HUES64 (cell line): ENCODE data around the gene KRTAP12-2.
"Not testable (repeated sequence)": the region's sequence is repeated elsewhere in the genome, so short reads cannot be mapped to it uniquely, and the experiment has no call there.

Source experiments
- H3K27ac ChIP-seq: 2 replicates; pipeline ENCODE4 v1.7.0; 2013; ENCODE audit warnings: low read depth, low read length, inconsistent platforms
- H3K27me3 ChIP-seq: 2 replicates; pipeline ENCODE4 v1.6.1; 2013; ENCODE audit warnings: mild to moderate bottlenecking, low read length; ENCODE audit not compliant: insufficient read depth
- H3K36me3 ChIP-seq: 2 replicates; pipeline ENCODE4 v1.6.1; 2013; ENCODE audit warnings: mild to moderate bottlenecking, low read length; ENCODE audit not compliant: insufficient read depth
- H3K4me1 ChIP-seq: 2 replicates; pipeline ENCODE4 v1.6.1; 2013; ENCODE audit warnings: mild to moderate bottlenecking, low read length, moderate library complexity; ENCODE audit not compliant: insufficient read depth
- H3K4me3 ChIP-seq: 2 replicates; pipeline ENCODE4 v1.5.1; 2013; ENCODE audit warnings: mild to moderate bottlenecking, low read length, moderate library complexity
- H3K9ac ChIP-seq: 2 replicates; pipeline ENCODE4 v1.6.1; 2013; ENCODE audit warnings: mild to moderate bottlenecking, low read depth, low read length
- H3K9me3 ChIP-seq: 2 replicates; pipeline ENCODE4 v1.6.1; 2013; ENCODE audit warnings: low read depth, low read length; ENCODE audit not compliant: insufficient read depth
- WGBS: fragments of 150-250, 120-280 bp; methylation state at CpG from one replicate; pipeline ENCODE4 v1.1.7; 2013; ENCODE audit warnings: missing lambda C conversion rate; 5-methylcytosine and 5-hydroxymethylcytosine counted together

KRTAP12-2 gene

GRCh38 chr21:44654576-44655175 is 12.1 kb downstream of the KRTAP12-2 start, which contains the start of gene KRTAP12-4:
Gene KRTAP12-4, minus strand, starts transcription at chr21:44654659. Its CDS starts 45 bp downstream, at chr21:44654614.
- 92% methylated on average over 9 of the region's 9 CpGs for WGBS
- Histone ChIP-seq H3K9me3 (no peaks in the 10 kb centered on the region), H3K4me3 (no peak within 1 kb of the TSS), H3K27me3 (no peaks in the 10 kb centered on the region), H3K9ac (no peak within 1 kb of the TSS), H3K27ac (no peak within 1 kb of the TSS), H3K4me1 (peaks cover 13% of the 10 kb centered on the region), H3K36me3 (no peaks in the 10 kb centered on the region)

DNA sequence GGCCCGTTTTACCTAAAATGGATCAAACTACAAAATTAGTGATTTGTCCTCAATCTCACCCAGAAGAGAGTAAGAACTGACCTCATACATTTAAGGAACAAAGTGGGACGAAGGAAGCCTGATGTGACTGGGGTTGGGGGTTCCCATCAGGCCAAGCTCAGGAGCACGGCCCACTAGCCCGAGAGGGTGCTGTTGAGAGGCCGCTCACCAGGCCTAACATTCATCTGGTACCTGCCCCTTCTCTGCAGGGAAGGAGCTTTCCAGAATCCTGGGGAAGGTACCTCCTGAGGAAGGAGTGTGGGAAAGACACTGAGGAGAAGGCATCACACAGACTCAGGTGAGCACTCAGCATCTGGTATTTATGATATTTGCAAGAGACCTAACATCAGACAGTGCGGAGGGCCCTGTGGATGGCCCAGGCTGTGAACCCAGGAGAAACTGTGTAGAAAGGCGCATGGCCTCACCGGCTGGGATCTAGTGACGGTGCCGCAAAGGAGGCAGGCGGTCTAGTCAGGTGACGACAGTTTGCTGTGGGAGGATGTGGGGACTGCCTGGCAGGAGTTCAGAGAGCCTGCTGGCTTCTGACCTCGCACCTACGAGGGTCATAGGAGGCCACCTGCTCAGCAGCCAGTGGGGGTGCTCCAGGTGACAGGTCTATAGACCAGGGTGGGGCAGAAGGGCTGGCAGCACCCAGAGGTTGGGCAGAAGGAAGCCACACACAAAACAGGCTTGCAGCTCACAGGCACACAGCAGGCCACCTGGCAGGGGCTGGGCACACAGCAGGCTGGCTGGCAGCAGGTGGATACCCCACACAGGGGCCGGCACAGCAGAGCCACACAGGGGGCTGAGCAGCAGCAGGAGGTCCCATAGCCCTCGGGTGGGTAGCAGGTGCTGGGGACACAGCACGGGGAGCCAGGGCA is 12.8 kb downstream of the KRTAP12-2 start:
- H3K4me3 ChIP-seq, result no peak overlapping the region
- 89% methylated on average over 17 of the region's 17 CpGs for WGBS
- no peaks in the 10 kb centered on the region for H3K27me3 ChIP-seq

GRCh38 chr21:44653123-44653522 is 13.6 kb downstream of the KRTAP12-2 start:
- WGBS, result 83% methylated on average over 14 of the region's 14 CpGs
- no peaks in the 10 kb centered on the region for H3K4me1 ChIP-seq
- no peaks in the 10 kb centered on the region for H3K36me3 ChIP-seq
- H3K9me3 ChIP-seq, result no peaks in the 10 kb centered on the region
- no peak overlapping the region for H3K4me3 ChIP-seq
- H3K27ac ChIP-seq, result no peak overlapping the region
- no peak overlapping the region for H3K9ac ChIP-seq
- no peaks in the 10 kb centered on the region for H3K27me3 ChIP-seq

More for the DNA sequence above, 12.8 kb downstream of the KRTAP12-2 start:
- no peaks in the 10 kb centered on the region for H3K9me3 ChIP-seq
- no peaks in the 10 kb centered on the region for H3K36me3 ChIP-seq
- no peak overlapping the region for H3K27ac ChIP-seq
- H3K9ac ChIP-seq, result no peak overlapping the region
- H3K4me1 ChIP-seq, result peaks cover 5% of the 10 kb centered on the region; the same call in 1 of the 2 replicates

GRCh38 chr21:44650973-44651675 is 15.6 kb downstream of the KRTAP12-2 start:
- no peaks in the 10 kb centered on the region for H3K9me3 ChIP-seq
- H3K36me3 ChIP-seq, result no peaks in the 10 kb centered on the region
- WGBS, result 95% methylated on average over 12 of the region's 12 CpGs
- no peaks in the 10 kb centered on the region for H3K4me1 ChIP-seq
- H3K27me3 ChIP-seq, result no peaks in the 10 kb centered on the region
- H3K9ac ChIP-seq, result no peak overlapping the region
- H3K27ac ChIP-seq, result no peak overlapping the region
- no peak overlapping the region for H3K4me3 ChIP-seq

- no peaks in the 10 kb centered on the region for H3K9me3 ChIP-seq
- no peaks in the 10 kb centered on the region for H3K27me3 ChIP-seq
- no peak overlapping the region for H3K27ac ChIP-seq
- H3K4me3 ChIP-seq, result no peak overlapping the region
- no peaks in the 10 kb centered on the region for H3K36me3 ChIP-seq
- no peaks in the 10 kb centered on the region for H3K4me1 ChIP-seq
- WGBS, result 92% methylated on average over 20 of the region's 20 CpGs
- no peak overlapping the region for H3K9ac ChIP-seq
Measured at GRCh38 chr21:44650265-44650972, 16.3 kb downstream of the KRTAP12-2 start.

DNA sequence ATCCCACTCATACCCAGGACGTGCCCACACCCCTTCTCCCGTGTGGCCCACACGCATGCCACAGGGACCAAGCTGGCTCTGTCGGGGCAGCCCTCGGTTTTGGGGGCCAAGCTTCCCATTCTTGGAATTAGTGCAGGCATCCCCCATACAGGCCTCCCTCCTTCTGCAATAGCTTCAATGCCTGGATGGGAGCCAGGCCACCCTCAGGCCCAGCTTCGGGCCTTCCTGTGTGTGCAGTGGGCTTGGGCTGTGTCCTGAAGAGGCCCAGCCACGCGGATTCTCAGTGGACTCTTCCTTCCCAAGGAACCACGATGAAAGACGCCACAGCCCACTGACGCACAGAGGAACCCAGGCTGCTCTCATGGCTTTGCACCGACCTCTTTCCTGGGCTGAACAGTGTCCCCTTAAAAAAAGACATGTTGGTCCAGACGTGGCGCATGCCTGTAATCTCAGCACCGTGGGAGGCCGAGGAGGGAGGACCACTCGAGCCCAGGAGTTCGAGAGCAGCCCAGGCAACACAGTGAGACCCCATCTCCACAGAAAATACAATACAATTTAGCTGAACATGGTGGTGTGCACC is 17.1 kb downstream of the KRTAP12-2 start:
- peaks cover 6% of the 10 kb centered on the region; the same call in 1 of the 2 replicates for H3K9me3 ChIP-seq

DNA sequence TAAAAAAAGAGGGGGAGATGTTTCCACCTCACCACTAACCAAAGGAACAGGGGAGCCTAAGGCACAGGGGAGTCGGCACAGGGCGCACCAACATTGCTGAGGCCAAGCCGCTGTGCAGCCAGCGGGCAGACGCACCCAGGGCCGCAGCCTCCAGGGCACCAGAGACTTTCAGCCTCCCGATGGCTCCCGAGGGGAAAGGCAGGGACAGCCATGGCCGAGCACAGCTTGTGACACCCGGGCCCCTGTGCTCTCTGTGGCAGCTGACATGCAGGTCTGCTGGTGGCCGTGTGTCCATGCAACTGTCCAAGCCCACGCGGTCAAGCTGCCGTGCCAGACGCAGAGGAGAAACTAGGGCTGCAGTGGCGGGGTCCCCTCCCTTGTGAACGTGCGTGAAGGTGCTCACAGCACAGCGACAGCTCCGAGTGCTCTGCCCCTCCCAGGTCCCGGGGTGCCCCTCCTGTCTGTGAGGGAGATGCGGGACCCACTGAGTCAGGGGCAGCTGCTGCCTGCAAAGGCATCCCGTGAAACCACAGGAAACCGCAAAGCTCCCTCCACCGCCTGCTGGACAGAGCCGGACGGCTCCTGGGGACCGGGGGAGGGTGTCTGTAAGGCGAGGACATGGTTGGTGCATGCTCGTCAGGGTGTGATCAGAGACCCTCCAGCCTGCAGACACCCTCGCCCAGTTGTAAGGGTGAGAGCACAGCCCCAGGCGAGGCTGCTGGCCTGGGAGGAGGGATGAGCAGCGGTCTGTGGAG is 18.0 kb downstream of the KRTAP12-2 start:
- 92% methylated on average over 33 of the region's 33 CpGs for WGBS
- H3K4me3 ChIP-seq, result no peak overlapping the region
- no peaks in the 10 kb centered on the region for H3K36me3 ChIP-seq
- no peaks in the 10 kb centered on the region for H3K4me1 ChIP-seq
- no peak overlapping the region for H3K27ac ChIP-seq
- peaks cover 14% of the 10 kb centered on the region for H3K9me3 ChIP-seq
- H3K9ac ChIP-seq, result no peak overlapping the region
- no peaks in the 10 kb centered on the region for H3K27me3 ChIP-seq

More for the DNA sequence above, 17.1 kb downstream of the KRTAP12-2 start:
- no peak overlapping the region for H3K27ac ChIP-seq
- H3K4me1 ChIP-seq, result no peaks in the 10 kb centered on the region
- no peaks in the 10 kb centered on the region for H3K36me3 ChIP-seq
- no peak overlapping the region for H3K4me3 ChIP-seq
- H3K27me3 ChIP-seq, result no peaks in the 10 kb centered on the region
- no peak overlapping the region for H3K9ac ChIP-seq
- 94% methylated on average over 18 of the region's 18 CpGs for WGBS

DNA sequence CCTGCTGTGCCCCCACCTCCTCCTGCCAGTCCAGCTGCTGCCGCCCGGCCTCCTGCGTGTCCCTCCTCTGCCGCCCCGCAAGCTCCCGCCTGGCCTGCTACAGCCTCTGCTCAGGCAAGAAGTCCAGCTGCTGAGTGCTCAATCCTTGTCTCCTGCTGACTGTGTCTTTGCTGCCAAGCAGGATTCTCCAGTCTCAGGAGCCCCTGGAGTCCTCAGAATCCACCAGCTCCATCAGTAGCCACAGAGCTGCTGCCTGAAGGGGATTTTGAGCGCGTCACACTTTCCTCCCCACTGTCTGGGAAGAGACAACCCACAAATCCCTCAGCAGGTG is 19.5 kb downstream of the KRTAP12-2 start:
- no peak overlapping the region for H3K27ac ChIP-seq
- WGBS, result 81% methylated on average over 8 of the region's 8 CpGs
- no peaks in the 10 kb centered on the region for H3K4me1 ChIP-seq
- no peak overlapping the region for H3K4me3 ChIP-seq
- H3K9ac ChIP-seq, result no peak overlapping the region
- H3K9me3 ChIP-seq, result peaks cover 17% of the 10 kb centered on the region
- no peaks in the 10 kb centered on the region for H3K27me3 ChIP-seq
- H3K36me3 ChIP-seq, result no peaks in the 10 kb centered on the region

DNA sequence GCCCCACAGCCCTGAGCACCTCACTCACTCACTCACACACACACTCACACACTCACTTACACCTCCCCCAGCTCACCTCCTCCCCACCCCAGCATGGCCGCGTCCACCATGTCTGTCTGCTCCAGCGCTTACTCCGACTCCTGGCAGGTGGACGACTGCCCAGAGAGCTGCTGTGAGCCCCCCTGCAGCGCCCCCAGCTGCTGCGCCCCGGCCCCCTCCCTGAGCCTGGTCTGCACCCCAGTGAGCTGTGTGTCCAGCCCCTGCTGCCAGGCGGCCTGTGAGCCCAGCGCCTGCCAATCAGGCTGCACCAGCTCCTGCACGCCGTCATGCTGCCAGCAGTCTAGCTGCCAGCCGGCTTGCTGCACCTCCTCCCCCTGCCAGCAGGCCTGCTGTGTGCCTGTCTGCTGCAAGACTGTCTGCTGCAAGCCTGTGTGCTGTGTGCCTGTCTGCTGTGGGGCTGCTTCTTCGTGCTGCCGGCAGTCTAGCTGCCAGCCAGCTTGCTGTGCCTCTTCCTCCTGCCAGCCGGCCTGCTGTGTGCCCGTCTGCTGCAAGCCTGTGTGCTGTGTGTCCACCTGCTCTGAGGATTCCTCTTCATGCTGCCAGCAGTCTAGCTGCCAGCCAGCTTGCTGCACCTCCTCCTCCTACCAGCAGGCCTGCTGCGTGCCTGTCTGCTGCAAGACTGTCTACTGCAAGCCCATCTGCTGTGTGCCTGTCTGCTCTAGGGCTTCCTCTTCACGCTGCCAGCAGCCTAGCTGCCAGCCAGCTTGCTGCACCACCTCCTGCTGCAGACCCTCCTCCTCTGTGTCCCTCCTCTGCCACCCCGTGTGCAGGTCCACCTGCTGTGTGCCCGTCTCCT is 20.1 kb downstream of the KRTAP12-2 start, which contains the start of gene KRTAP10-11:
Gene KRTAP10-11, plus strand, starts transcription at position 49 of the 856 bp plus-strand sequence. Its CDS starts 45 bp downstream, at position 94.
- peaks cover 17% of the 10 kb centered on the region for H3K9me3 ChIP-seq
- not testable (repeated sequence) for H3K9ac ChIP-seq, H3K36me3 ChIP-seq, H3K4me3 ChIP-seq, H3K27me3 ChIP-seq, H3K4me1 ChIP-seq, H3K27ac ChIP-seq
- 87% methylated on average over 21 of the region's 21 CpGs for WGBS
